IMR-90 (cell line): ENCODE results near the gene AP4S1. TPM values are rescaled to one million over a fixed set of nuclear protein-coding genes. Genes with fewer than 3 reads are reported as not detected.

Experiments used
- ATAC-seq: fragments of 200-7000 bp; cut with Tn5 transposase; 2 replicates; pipeline ENCODE4 v1.9.1; 2020; ENCODE audit warnings: low read depth, mild to moderate bottlenecking, moderate library complexity
- BruUV-seq: library from RNA; stranded (reverse); fragments of 400-500 nt; replicated peaks from 2 replicates; lab custom pipeline; 2021; lab: Mats Ljungman, UMichigan
- CTCF ChIA-PET: fragments of 300-600 bp; formaldehyde crosslinking; extraction: SDS; loops from one replicate; lab custom pipeline; 2021; ENCODE audit warnings: antibody characterized with exemption; lab: Yijun Ruan, JAX
- POLR2A ChIA-PET: fragments of 300-600 bp; sonication (Branson Sonifier 250); formaldehyde crosslinking; loops from one replicate; lab custom pipeline; 2022; ENCODE audit warnings: antibody characterized with exemption; ENCODE audit not compliant: unreplicated experiment; lab: Charles Lee
- DNase-seq: peaks from one replicate; pipeline ENCODE4 v3.0.0; 2013
- H2AFZ ChIP-seq: replicated peaks from 2 replicates; pipeline ENCODE3; 2013; ENCODE audit warnings: low read length, mild to moderate bottlenecking; ENCODE audit not compliant: poor library complexity
- H2AK5ac ChIP-seq: 2 replicates; pipeline ENCODE4 v1.6.1; 2013; ENCODE audit warnings: low read depth, low read length, inconsistent platforms
- H2AK9ac ChIP-seq: replicated peaks from 2 replicates; pipeline ENCODE3; 2013; ENCODE audit warnings: mild to moderate bottlenecking, low read depth, low read length, moderate library complexity; ENCODE audit not compliant: poor library complexity
- H2BK120ac ChIP-seq: 2 replicates; pipeline ENCODE4 v1.6.1; 2013; ENCODE audit warnings: low read depth, low read length, inconsistent platforms
- H2BK15ac ChIP-seq: 3 replicates; pipeline ENCODE4 v1.6.1; 2013; ENCODE audit warnings: low read depth, low read length, inconsistent platforms
- H2BK20ac ChIP-seq: 2 replicates; pipeline ENCODE4 v1.6.1; 2013; ENCODE audit warnings: low read depth, mild to moderate bottlenecking, inconsistent platforms, low read length, moderate library complexity
- H2BK5ac ChIP-seq: 2 replicates; pipeline ENCODE4 v1.6.1; 2013; ENCODE audit warnings: mild to moderate bottlenecking, low read depth, low read length, inconsistent platforms; ENCODE audit not compliant: poor library complexity, severe bottlenecking
- H3K14ac ChIP-seq: replicated peaks from 2 replicates; pipeline ENCODE4 v1.6.1; 2013; ENCODE audit warnings: low read depth, low read length, inconsistent platforms
- H3K18ac ChIP-seq: 2 replicates; pipeline ENCODE4 v1.6.1; 2013; ENCODE audit warnings: low read depth, low read length, control low read depth
- H3K23ac ChIP-seq: 2 replicates; pipeline ENCODE4 v1.6.1; 2013; ENCODE audit warnings: low read depth, low read length, inconsistent platforms
- H3K27ac ChIP-seq: 2 replicates; pipeline ENCODE4 v1.5.1; 2013; ENCODE audit warnings: mild to moderate bottlenecking, control low read depth, low read length; ENCODE audit not compliant: insufficient read depth
- H3K27me3 ChIP-seq: 2 replicates; pipeline ENCODE4 v1.6.1; 2013; ENCODE audit warnings: low read length; ENCODE audit not compliant: control insufficient read depth, insufficient read depth
- H3K36me3 ChIP-seq: 2 replicates; pipeline ENCODE4 v1.6.1; 2013; ENCODE audit warnings: low read length, mixed read lengths; ENCODE audit not compliant: control insufficient read depth, insufficient read depth
- H3K4ac ChIP-seq: 2 replicates; pipeline ENCODE4 v1.6.1; 2013; ENCODE audit warnings: low read depth, low read length, inconsistent platforms
- H3K4me1 ChIP-seq: 2 replicates; pipeline ENCODE4 v1.6.1; 2013; ENCODE audit warnings: low read length, mixed read lengths; ENCODE audit not compliant: control insufficient read depth, insufficient read depth
- H3K4me2 ChIP-seq: 2 replicates; pipeline ENCODE4 v1.6.1; 2013; ENCODE audit warnings: low read depth, mild to moderate bottlenecking, control low read depth, low read length, moderate library complexity
- H3K4me3 ChIP-seq: 2 replicates; pipeline ENCODE4 v1.5.1; 2013; ENCODE audit warnings: low read depth, mild to moderate bottlenecking, control low read depth, low read length, moderate library complexity; ENCODE audit not compliant: insufficient read depth
- H3K56ac ChIP-seq: 2 replicates; pipeline ENCODE4 v1.6.1; 2013; ENCODE audit warnings: low read length, inconsistent platforms; ENCODE audit not compliant: insufficient read depth; ENCODE audit errors: extremely low read depth
- H3K79me1 ChIP-seq, 2 experiments: 2 replicates each; pipeline ENCODE4 v1.6.1; 2013; ENCODE audit warnings: low read length in 2 of 2, inconsistent platforms in 1 of 2, low read depth in 1 of 2
- H3K9ac ChIP-seq: 2 replicates; pipeline ENCODE4 v1.6.1; 2013; ENCODE audit warnings: low read depth, low read length, control low read depth
- H3K9me1 ChIP-seq: 2 replicates; pipeline ENCODE4 v1.6.1; 2013; ENCODE audit warnings: low read length, inconsistent platforms; ENCODE audit not compliant: insufficient read depth
- H3K9me3 ChIP-seq: 2 replicates; pipeline ENCODE4 v1.6.1; 2013; ENCODE audit warnings: low read length; ENCODE audit not compliant: control insufficient read depth, insufficient read depth
- H4K20me1 ChIP-seq: 2 replicates; pipeline ENCODE4 v1.6.1; 2013; ENCODE audit warnings: low read length, inconsistent platforms; ENCODE audit not compliant: insufficient read depth
- H4K5ac ChIP-seq: 2 replicates; pipeline ENCODE4 v1.6.1; 2013; ENCODE audit warnings: mild to moderate bottlenecking, low read depth, low read length, control low read depth
- H4K8ac ChIP-seq, 2 experiments: 2 replicates each; pipeline ENCODE4 v1.6.1; 2013; ENCODE audit warnings: low read depth in 2 of 2, low read length in 2 of 2, control low read depth in 1 of 2, inconsistent platforms in 1 of 2
- H4K91ac ChIP-seq: 2 replicates; pipeline ENCODE4 v1.6.1; 2013; ENCODE audit warnings: low read depth, low read length, inconsistent platforms; ENCODE audit not compliant: insufficient read depth
- MAZ ChIP-seq: IDR thresholded peaks from 2 replicates; pipeline ENCODE4 v1.6.1; 2012; ENCODE audit warnings: low read depth, mild to moderate bottlenecking, low read length, improper control_type of control experiment, moderate library complexity, borderline replicate concordance
- WGBS, 2 experiments: methylation state at CpG; one replicate each; pipeline versions ENCODE4 v1.1.5 to v1.1.7; 2013; ENCODE audit warnings: missing lambda C conversion rate in 2 of 2; ENCODE audit not compliant: insufficient read length in 1 of 2; ENCODE audit errors: extremely low coverage in 2 of 2; 5-methylcytosine and 5-hydroxymethylcytosine counted together
- dilution Hi-C: fragments of 300-500 bp; cut with HindIII; formaldehyde crosslinking; loops from one replicate; pipeline ENCODE4 v1.14.3; 2018; ENCODE audit warnings: low sequenced_read_pairs; ENCODE audit not compliant: unreplicated experiment
- in situ Hi-C: fragments of 300-500 bp; cut with MboI; formaldehyde crosslinking; loops from 3 replicates; pipeline ENCODE4 v1.14.3; 2019; ENCODE audit warnings: low sequenced_read_pairs, inconsistent platforms, mixed read lengths
- intact Hi-C: fragments of 100-400 bp; cut with micrococcal nuclease; formaldehyde crosslinking; loops from 2 replicates; pipeline ENCODE4 v1.10.0; 2022
- polyA plus RNA-seq, 3 experiments: library from polyadenylated mRNA; depleted of rRNA; stranded (reverse); fragments of >200 nt; gene quantifications; 2 replicates each; pipeline ENCODE4 v1.2.3, GENCODE V29; 2012; ENCODE audit warnings: low replicate concordance in 1 of 3
- total RNA-seq: library from RNA; depleted of rRNA; stranded (reverse); fragments of >200 nt; gene quantifications from 2 replicates; pipeline ENCODE4 v1.2.3, GENCODE V29; 2012

The AP4S1 gene
- total and polyA plus RNA-seq, 2 of the 4 experiments (the other 2 are of a cell fraction) = 2.7 to 4.5 TPM

DNA sequence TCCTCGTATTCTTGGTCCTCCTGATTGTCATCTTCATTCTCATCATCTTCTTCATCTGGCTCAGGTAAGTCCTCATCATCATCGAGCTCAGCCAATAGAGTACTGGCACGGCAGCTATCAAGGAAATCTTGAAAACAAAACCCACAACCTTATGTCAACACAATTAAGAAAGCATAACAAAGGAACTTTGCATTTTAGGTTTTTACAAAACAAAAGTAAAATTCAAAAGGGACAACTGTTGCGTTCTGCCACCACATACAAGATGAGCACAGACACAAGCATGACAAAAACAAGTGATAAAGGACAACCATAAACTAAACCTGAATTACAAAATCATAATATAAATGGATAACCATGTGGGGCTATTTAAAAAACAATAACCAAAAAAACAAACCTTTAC lies 97.5 kb downstream of the AP4S1 start:
- Histone ChIP-seq H4K20me1 (no peaks in the 10 kb centered on the region; the same call in 1 of the 2 replicates), H4K5ac (no peak overlapping the region), H3K36me3 (peaks cover 41% of the 10 kb centered on the region), H2AFZ (no peak overlapping the region), H3K14ac (no peak overlapping the region), H2BK15ac (no peak overlapping the region), H3K56ac (no peak overlapping the region), H4K8ac (no peak overlapping the region), H3K9me1 (peaks cover 3% of the 10 kb centered on the region), H4K91ac (no peak overlapping the region), H2BK120ac (no peak overlapping the region), H3K23ac (no peak overlapping the region), H2AK9ac (no peak overlapping the region), H3K27ac (no peak overlapping the region), H3K9me3 (no peaks in the 10 kb centered on the region), H2BK5ac (no peak overlapping the region), H3K9ac (no peak overlapping the region), H3K27me3 (no peaks in the 10 kb centered on the region), H3K4me3 (no peak overlapping the region), H3K79me1 (peaks cover 18 to 20% of the 10 kb centered on the region in 2 experiments; a peak in 3 of 4 replicates), H3K18ac (no peak overlapping the region), H2AK5ac (no peak overlapping the region), H3K4me1 (no peaks in the 10 kb centered on the region), H3K4ac (no peak overlapping the region), H2BK20ac (no peak overlapping the region), H3K4me2 (no peak overlapping the region)
- ATAC-seq = no peak
- TF ChIP-seq MAZ = no peak
- no CpG with 5 or more reads among the region's 4 CpGs for WGBS, 2 experiments
- in situ Hi-C loops (no loop called here), dilution Hi-C loops (no loop called here), intact Hi-C loops (loop anchor here (5.0 kb wide), 2 partner anchors 34 to 234 kb away; no protein-coding TSS in a partner anchor)
- ChIA-PET POLR2A (interaction anchor here (0.7 kb wide), 1 partner anchor 10 kb away, joined by 3 read pairs; no protein-coding TSS in a partner anchor), CTCF (no interaction called here)
- BruUV-seq = no TSS peak
- DNase-seq = no peak
